SK-N-SH (cell line): ENCODE measurements around the gene KIF3C. TPM values are rescaled to one million over a fixed set of nuclear protein-coding genes. Genes with fewer than 3 reads are reported as not detected.

Experiments
- CTCF ChIA-PET: fragments of 300-600, 350-600 bp; formaldehyde crosslinking; extraction: SDS; loops from one replicate; lab custom pipeline; 2021; lab: Yijun Ruan, JAX
- POLR2A ChIA-PET: fragments of 350-600 bp; sonication (Branson Sonifier 250); formaldehyde crosslinking; extraction: SDS; loops from one replicate; lab custom pipeline; 2020; ENCODE audit warnings: antibody characterized with exemption, inconsistent platforms; lab: Yijun Ruan, JAX
- DNase-seq: peaks from one replicate; pipeline ENCODE4 v3.0.0; 2012
- H2AFZ ChIP-seq: fragments of 200-600 bp; sonication (generic); 2 replicates; pipeline ENCODE4 v1.8.1; 2016; ENCODE audit warnings: antibody characterized with exemption, mild to moderate bottlenecking, low read depth
- H3F3A ChIP-seq: fragments of 200-600 bp; sonication (generic); replicated peaks from 2 replicates; pipeline ENCODE3; 2016; ENCODE audit warnings: antibody characterized with exemption, mild to moderate bottlenecking; ENCODE audit not compliant: insufficient read depth
- H3K27ac ChIP-seq, 2 experiments: fragments of 200-500 bp in 1 of 2; fragments of 200-600 bp in 1 of 2; sonication (Bioruptor generic) in 1 of 2; sonication (generic), shearing (Covaris generic) in 1 of 2; 2 replicates each; pipeline versions ENCODE4 v1.5.1 to v1.6.1; 2014 to 2016; ENCODE audit warnings: low read depth in 2 of 2, inconsistent platforms in 1 of 2, low read length in 1 of 2, mild to moderate bottlenecking in 1 of 2, mixed read lengths in 1 of 2
- H3K27me3 ChIP-seq: fragments of 200-600 bp; sonication (generic), shearing (Covaris generic); 2 replicates; pipeline ENCODE4 v1.6.1; 2016; ENCODE audit warnings: mixed run types; ENCODE audit not compliant: insufficient read depth
- H3K36me3 ChIP-seq, 2 experiments: fragments of 200-500 bp in 1 of 2; fragments of 200-600 bp in 1 of 2; sonication (Bioruptor generic) in 1 of 2; sonication (generic) in 1 of 2; replicated peaks in 1 of 2; 2 replicates each; pipeline versions ENCODE3 to v1.5.1; 2014 to 2016; ENCODE audit warnings: low read length in 1 of 2, mild to moderate bottlenecking in 1 of 2; ENCODE audit not compliant: insufficient read depth in 2 of 2, control insufficient read depth in 1 of 2
- H3K4me1 ChIP-seq, 2 experiments: fragments of 200-500 bp in 1 of 2; fragments of 200-600 bp in 1 of 2; sonication (Bioruptor generic) in 1 of 2; sonication (generic), shearing (Covaris generic) in 1 of 2; 2 replicates each; pipeline versions ENCODE4 v1.5.1 to v1.6.1; 2014 to 2016; ENCODE audit warnings: low read depth in 1 of 2, low read length in 1 of 2, mixed run types in 1 of 2; ENCODE audit not compliant: insufficient read depth in 2 of 2, control insufficient read depth in 1 of 2
- H3K4me2 ChIP-seq: fragments of 200-600 bp; sonication (generic), shearing (Covaris generic); 2 replicates; pipeline ENCODE4 v1.6.1; 2017; ENCODE audit warnings: mixed run types
- H3K4me3 ChIP-seq, 2 experiments: fragments of 200-500 bp in 1 of 2; fragments of 200-600 bp in 1 of 2; sonication (Bioruptor generic) in 1 of 2; sonication (generic), shearing (Covaris generic) in 1 of 2; 2 replicates each; pipeline versions ENCODE4 v1.5.1 to v1.8.1; 2014 to 2016; ENCODE audit warnings: low read depth in 2 of 2, inconsistent platforms in 1 of 2, low read length in 1 of 2, mild to moderate bottlenecking in 1 of 2, mixed read lengths in 1 of 2, moderate library complexity in 1 of 2
- H3K79me2 ChIP-seq: fragments of 200-600 bp; sonication (generic); 2 replicates; pipeline ENCODE4 v1.8.1; 2017; ENCODE audit warnings: mild to moderate bottlenecking; ENCODE audit not compliant: insufficient read depth
- H3K9ac ChIP-seq: fragments of 200-600 bp; sonication (generic); 2 replicates; pipeline ENCODE4 v1.6.1; 2017; ENCODE audit warnings: mixed run types
- H3K9me2 ChIP-seq: fragments of 200-600 bp; sonication (generic); 2 replicates; pipeline ENCODE4 v1.6.1; 2017; ENCODE audit warnings: mixed run types
- H3K9me3 ChIP-seq: fragments of 200-600 bp; sonication (generic); 2 replicates; pipeline ENCODE4 v1.6.1; 2017; ENCODE audit warnings: mixed run types, mild to moderate bottlenecking, moderate library complexity
- H4K20me1 ChIP-seq: fragments of 200-600 bp; sonication (generic); 2 replicates; pipeline ENCODE4 v1.6.1; 2017; ENCODE audit warnings: mild to moderate bottlenecking, mixed run types; ENCODE audit not compliant: insufficient read depth
- CHD2 ChIP-seq: fragments of 150-350 bp; IDR thresholded peaks from 2 replicates; pipeline ENCODE4 v1.6.1; 2018; ENCODE audit warnings: low read length; ENCODE audit not compliant: partially characterized antibody
- CTCF ChIP-seq: fragments of 200-600 bp; sonication (generic); IDR thresholded peaks from 2 replicates; pipeline ENCODE4 v1.6.1; 2017; ENCODE audit warnings: antibody characterized with exemption, mild to moderate bottlenecking, moderate library complexity
- ELF1 ChIP-seq: IDR thresholded peaks from 2 replicates; pipeline ENCODE4 v1.4.0; 2012
- FOSL2 ChIP-seq: IDR thresholded peaks from 2 replicates; pipeline ENCODE4 v1.4.0; 2012; ENCODE audit warnings: low read depth, mild to moderate bottlenecking, moderate library complexity, borderline replicate concordance
- FOXM1 ChIP-seq: IDR thresholded peaks from 2 replicates; pipeline ENCODE4 v1.4.0; 2012; ENCODE audit warnings: low read depth, mild to moderate bottlenecking
- GABPA ChIP-seq: IDR thresholded peaks from 2 replicates; pipeline ENCODE4 v1.4.0; 2012; ENCODE audit warnings: low read depth, mild to moderate bottlenecking
- GATA2 ChIP-seq: sonication (generic); formaldehyde crosslinking; IDR thresholded peaks from 2 replicates; pipeline ENCODE4 v1.5.0; 2020; ENCODE audit warnings: mild to moderate bottlenecking, missing genetic modification reagents
- MAX ChIP-seq: IDR thresholded peaks from 2 replicates; pipeline ENCODE4 v1.4.0; 2012; ENCODE audit warnings: low read depth
- MEF2A ChIP-seq: IDR thresholded peaks from 2 replicates; pipeline ENCODE4 v1.4.0; 2012; ENCODE audit warnings: low read depth, borderline replicate concordance
- NRF1 ChIP-seq: IDR thresholded peaks from 2 replicates; pipeline ENCODE4 v1.6.1; 2012; ENCODE audit warnings: low read depth, mild to moderate bottlenecking, low read length
- POLR2AphosphoS5 ChIP-seq: IDR thresholded peaks from 2 replicates; pipeline ENCODE4 v1.6.1; 2012; ENCODE audit warnings: low read depth, low read length
- RAD21 ChIP-seq: IDR thresholded peaks from 2 replicates; pipeline ENCODE4 v1.6.1; 2012; ENCODE audit warnings: mild to moderate bottlenecking, low read length
- REST ChIP-seq: IDR thresholded peaks from 2 replicates; pipeline ENCODE4 v1.6.1; 2012; ENCODE audit warnings: mild to moderate bottlenecking, low read depth, low read length, moderate library complexity
- RFX5 ChIP-seq: IDR thresholded peaks from 2 replicates; pipeline ENCODE4 v1.6.1; 2012; ENCODE audit warnings: mild to moderate bottlenecking, improper control_type of control experiment, low read length
- RXRA ChIP-seq: IDR thresholded peaks from 2 replicates; pipeline ENCODE4 v1.4.0; 2012; ENCODE audit warnings: low read depth, mild to moderate bottlenecking, borderline replicate concordance
- SIN3A ChIP-seq: IDR thresholded peaks from 2 replicates; pipeline ENCODE4 v1.6.1; 2012; ENCODE audit warnings: low read depth, mild to moderate bottlenecking, low read length, moderate library complexity, borderline replicate concordance
- SMC3 ChIP-seq: IDR thresholded peaks from 2 replicates; pipeline ENCODE4 v1.6.1; 2012; ENCODE audit warnings: low read depth, low read length, improper control_type of control experiment
- TEAD4 ChIP-seq: IDR thresholded peaks from 2 replicates; pipeline ENCODE4 v1.4.0; 2012; ENCODE audit warnings: mild to moderate bottlenecking, borderline replicate concordance; ENCODE audit not compliant: insufficient read depth
- USF1 ChIP-seq: IDR thresholded peaks from 2 replicates; pipeline ENCODE4 v1.4.0; 2012; ENCODE audit warnings: low read depth, borderline replicate concordance
- YY1 ChIP-seq: IDR thresholded peaks from 2 replicates; pipeline ENCODE4 v1.4.0; 2012; ENCODE audit warnings: low read depth, mild to moderate bottlenecking
- WGBS: methylation state at CpG from one replicate; pipeline ENCODE4 v1.1.6; 2017; ENCODE audit warnings: low lambda C conversion rate; 5-methylcytosine and 5-hydroxymethylcytosine counted together
- polyA plus RNA-seq, 3 experiments: library from polyadenylated mRNA; depleted of rRNA; stranded (reverse); fragments of >200 nt; gene quantifications; 2 replicates each; pipeline ENCODE4 v1.2.3, GENCODE V29; 2012

Gene KIF3C
- polyA plus RNA-seq, 1 of the 3 experiments (the other 2 are of a cell fraction): 29.5 TPM

- TF ChIP-seq REST (no peak), CHD2 (no peak), FOSL2 (no peak), SIN3A (no peak), SMC3 (no peak)
Measured at GRCh38 chr2:26009567-26009963, 27.3 kb upstream of the KIF3C start (continued).

- WGBS: 71% methylated on average over 2 of the region's 2 CpGs
- H3K27ac ChIP-seq: no peak overlapping the region
- H4K20me1 ChIP-seq: no peaks in the 10 kb centered on the region
- H2AFZ ChIP-seq: no peak overlapping the region
- no peak for DNase-seq
- H3K36me3 ChIP-seq: no peaks in the 10 kb centered on the region
- H3K4me2 ChIP-seq: no peak overlapping the region
- no peaks in the 10 kb centered on the region for H3K79me2 ChIP-seq
- no peak overlapping the region for H3K4me3 ChIP-seq
- no peak overlapping the region for H3K9ac ChIP-seq
- POLR2A ChIA-PET: no interaction called here
- peaks cover 8% of the 10 kb centered on the region for H3F3A ChIP-seq
- H3K9me2 ChIP-seq: no peaks in the 10 kb centered on the region
- no peaks in the 10 kb centered on the region for H3K9me3 ChIP-seq
- H3K27me3 ChIP-seq: no peaks in the 10 kb centered on the region
- peaks cover 0 to 11% of the 10 kb centered on the region in 2 experiments; a peak in 2 of 4 replicates for H3K4me1 ChIP-seq
- no peak for TF ChIP-seq NRF1
- TF ChIP-seq MEF2A: no peak
- no peak for TF ChIP-seq RAD21
- no peak for TF ChIP-seq GATA2 (CRISPR knock-in tag)
- TF ChIP-seq REST: no peak
- TF ChIP-seq SMC3: no peak
- no peak for TF ChIP-seq MAX
- no peak for TF ChIP-seq POLR2AphosphoS5
- no peak for TF ChIP-seq FOXM1
- no peak for TF ChIP-seq CHD2
- TF ChIP-seq ELF1: no peak
- no peak for TF ChIP-seq RFX5
- TF ChIP-seq USF1: no peak
- TF ChIP-seq RXRA: no peak
- no peak for TF ChIP-seq TEAD4
- TF ChIP-seq GABPA: no peak
- TF ChIP-seq CTCF: no peak
- TF ChIP-seq YY1: no peak
- CTCF ChIA-PET: interaction anchor here (1.0 to 2.0 kb wide), 4 partner anchors 9 to 136 kb away, joined by 3 to 7 read pairs (median 6); no protein-coding TSS in a partner anchor
Measured at GRCh38 chr2:26008851-26009566, 26.7 kb upstream of the KIF3C start.
